ENCODE measurements around the gene PIF1. TPM values are rescaled to one million over a fixed set of nuclear protein-coding genes. Genes with fewer than 3 reads are reported as not detected.

Gene PIF1
- total and polyA plus RNA-seq, 4 donors, result 0.42 to 7.3 (median 0.64) TPM

- WGBS, result 67% methylated on average over 6 of the region's 6 CpGs
- no peak for TF ChIP-seq RAD21 (IDR thresholded peaks at IDR 0.05)
- TF ChIP-seq, protein P1, sequence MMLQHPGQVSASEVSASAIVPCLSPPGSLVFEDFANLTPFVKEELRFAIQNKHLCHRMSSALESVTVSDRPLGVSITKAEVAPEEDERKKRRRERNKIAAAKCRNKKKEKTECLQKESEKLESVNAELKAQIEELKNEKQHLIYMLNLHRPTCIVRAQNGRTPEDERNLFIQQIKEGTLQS (IDR thresholded peaks at IDR 0.05), result no peak
- no peak for TF ChIP-seq JUND (IDR thresholded peaks at IDR 0.05)
- TF ChIP-seq, protein P2, sequence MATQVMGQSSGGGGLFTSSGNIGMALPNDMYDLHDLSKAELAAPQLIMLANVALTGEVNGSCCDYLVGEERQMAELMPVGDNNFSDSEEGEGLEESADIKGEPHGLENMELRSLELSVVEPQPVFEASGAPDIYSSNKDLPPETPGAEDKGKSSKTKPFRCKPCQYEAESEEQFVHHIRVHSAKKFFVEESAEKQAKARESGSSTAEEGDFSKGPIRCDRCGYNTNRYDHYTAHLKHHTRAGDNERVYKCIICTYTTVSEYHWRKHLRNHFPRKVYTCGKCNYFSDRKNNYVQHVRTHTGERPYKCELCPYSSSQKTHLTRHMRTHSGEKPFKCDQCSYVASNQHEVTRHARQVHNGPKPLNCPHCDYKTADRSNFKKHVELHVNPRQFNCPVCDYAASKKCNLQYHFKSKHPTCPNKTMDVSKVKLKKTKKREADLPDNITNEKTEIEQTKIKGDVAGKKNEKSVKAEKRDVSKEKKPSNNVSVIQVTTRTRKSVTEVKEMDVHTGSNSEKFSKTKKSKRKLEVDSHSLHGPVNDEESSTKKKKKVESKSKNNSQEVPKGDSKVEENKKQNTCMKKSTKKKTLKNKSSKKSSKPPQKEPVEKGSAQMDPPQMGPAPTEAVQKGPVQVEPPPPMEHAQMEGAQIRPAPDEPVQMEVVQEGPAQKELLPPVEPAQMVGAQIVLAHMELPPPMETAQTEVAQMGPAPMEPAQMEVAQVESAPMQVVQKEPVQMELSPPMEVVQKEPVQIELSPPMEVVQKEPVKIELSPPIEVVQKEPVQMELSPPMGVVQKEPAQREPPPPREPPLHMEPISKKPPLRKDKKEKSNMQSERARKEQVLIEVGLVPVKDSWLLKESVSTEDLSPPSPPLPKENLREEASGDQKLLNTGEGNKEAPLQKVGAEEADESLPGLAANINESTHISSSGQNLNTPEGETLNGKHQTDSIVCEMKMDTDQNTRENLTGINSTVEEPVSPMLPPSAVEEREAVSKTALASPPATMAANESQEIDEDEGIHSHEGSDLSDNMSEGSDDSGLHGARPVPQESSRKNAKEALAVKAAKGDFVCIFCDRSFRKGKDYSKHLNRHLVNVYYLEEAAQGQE (IDR thresholded peaks at IDR 0.05), result no peak
- no peaks in the 10 kb centered on the region for H3K36me3 ChIP-seq (ENCODE audit: control insufficient read depth in 4 of 4, insufficient read depth in 3 of 4, low read depth in 1 of 4, low read length in 3 of 4)
- DNase-seq (ENCODE audit: low spot score), result no peak
- no peaks in the 10 kb centered on the region for H3K27me3 ChIP-seq (ENCODE audit: control insufficient read depth in 4 of 4, insufficient read depth in 4 of 4, low read length in 3 of 4)
- no peak overlapping the region for H3K4me3 ChIP-seq (ENCODE audit: low read depth in 1 of 3, low read length in 3 of 3)
- peak overlapping the region in 1 of 2 donors; percentile 35 for H3K27ac ChIP-seq (ENCODE audit: low read depth in 1 of 2, low read length in 2 of 2)
- no peaks in the 10 kb centered on the region for H3K9me3 ChIP-seq (ENCODE audit: control insufficient read depth in 4 of 4, low read length in 3 of 4)
- H3K4me1 ChIP-seq (ENCODE audit: control insufficient read depth in 4 of 4, insufficient read depth in 4 of 4, low read length in 3 of 4), result peaks cover 0 to 24% (median 9%) of the 10 kb centered on the region in 4 donors
- no peak overlapping the region for H3K9ac ChIP-seq (ENCODE audit: low read depth in 1 of 2, low read length in 2 of 2)
Measured at GRCh38 chr15:64851503-64851840, 26.0 kb upstream of the PIF1 start.

DNA sequence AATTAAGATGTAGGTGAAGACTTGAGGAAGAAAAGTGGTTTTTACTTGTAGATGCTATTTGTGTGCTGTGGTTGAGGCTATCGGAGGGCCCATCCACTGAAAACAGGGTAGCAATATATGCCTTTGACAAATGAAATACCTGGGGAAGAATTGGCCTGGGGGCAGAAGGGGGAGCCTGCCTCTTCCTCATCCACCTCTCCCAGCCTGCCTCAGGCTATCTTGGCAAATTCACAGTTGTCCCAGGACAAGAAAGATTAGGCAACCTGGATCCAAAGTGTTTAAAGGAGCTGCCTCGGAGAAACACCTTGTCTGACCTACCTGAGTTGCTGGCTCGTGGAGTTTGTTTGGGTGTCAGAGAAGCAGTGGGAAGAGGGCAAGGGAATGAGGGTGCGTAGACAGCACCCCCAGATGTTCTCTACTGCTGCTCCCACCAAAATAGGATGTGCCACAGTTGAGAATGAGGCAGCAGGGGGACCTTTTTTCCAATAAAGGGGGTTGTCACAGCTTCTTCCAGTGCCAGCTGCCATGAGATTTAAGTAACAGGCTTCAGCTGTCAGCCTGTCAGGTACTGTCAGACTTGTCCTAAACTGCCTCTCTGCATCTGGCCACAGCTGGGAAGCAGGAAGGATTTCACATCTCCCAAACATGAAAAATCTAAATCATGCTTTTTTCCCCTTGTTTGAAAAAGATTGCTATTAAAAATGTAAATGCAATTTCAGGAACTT is 25.5 kb upstream of the PIF1 start:
- H3K4me3 ChIP-seq (ENCODE audit: low read depth in 1 of 3, low read length in 3 of 3), result no peak overlapping the region
- H3K27ac ChIP-seq (ENCODE audit: low read depth in 1 of 2, low read length in 2 of 2), result peak overlapping the region; percentile 23 to 56
- peaks cover 0 to 20% (median 9%) of the 10 kb centered on the region in 4 donors for H3K4me1 ChIP-seq (ENCODE audit: control insufficient read depth in 4 of 4, insufficient read depth in 4 of 4, low read length in 3 of 4)
- no peak overlapping the region for H3K9ac ChIP-seq (ENCODE audit: low read depth in 1 of 2, low read length in 2 of 2)
- TF ChIP-seq HNF4A (conservative IDR thresholded peaks at IDR 0.05) (no peak), SP1 (IDR thresholded peaks at IDR 0.05) (no peak), CTCF (IDR thresholded peaks at IDR 0.05; ENCODE audit: low read depth, low read length, missing input control) (no peak), YY1 (IDR thresholded peaks at IDR 0.05) (no peak), FOXA1 (IDR thresholded peaks at IDR 0.05) (no peak), FOXA2 (IDR thresholded peaks at IDR 0.05) (no peak), RXRA (IDR thresholded peaks at IDR 0.05) (no peak), HNF4G (IDR thresholded peaks at IDR 0.05) (no peak), GABPA (IDR thresholded peaks at IDR 0.05 in 1 of 2, conservative IDR thresholded peaks at IDR 0.05 in 1 of 2) (no peak)
- WGBS, result 84% methylated on average over 4 of the region's 4 CpGs
- H3K36me3 ChIP-seq (ENCODE audit: control insufficient read depth in 4 of 4, insufficient read depth in 3 of 4, low read depth in 1 of 4, low read length in 3 of 4), result no peaks in the 10 kb centered on the region
- H3K9me3 ChIP-seq (ENCODE audit: control insufficient read depth in 4 of 4, low read length in 3 of 4), result no peaks in the 10 kb centered on the region
- no peaks in the 10 kb centered on the region for H3K27me3 ChIP-seq (ENCODE audit: control insufficient read depth in 4 of 4, insufficient read depth in 4 of 4, low read length in 3 of 4)
- no peak for DNase-seq (ENCODE audit: low spot score)

Measured in liver (tissue), 9 donors.